Measurements from ENCODE around the gene INTS2. TPM values are rescaled to one million over a fixed set of nuclear protein-coding genes. Genes with fewer than 3 reads are reported as not detected.

INTS2 gene
- total RNA-seq, 4 donors from 2014 or later: 3.3 to 12.0 (median 6.1) TPM

- intact Hi-C loops (cut with DNase I; ENCODE audit: low total_unique reads): no loop called here
- Histone ChIP-seq H3K4me1 (no peaks in the 10 kb centered on the region), H3K36me3 (no peaks in the 10 kb centered on the region), H3K27me3 (no peaks in the 10 kb centered on the region), H3K27ac (no peak overlapping the region), H3K9me3 (no peaks in the 10 kb centered on the region), H3K4me3 (no peak overlapping the region)
- DNase-seq (no peak), ATAC-seq (no peak)
- in situ Hi-C loops (cut with MboI; ENCODE audit: low sequenced_read_pairs in 4 of 4): no loop called here
- no peak for TF ChIP-seq POLR2A (IDR thresholded peaks at IDR 0.05)
- TF ChIP-seq, protein P1, sequence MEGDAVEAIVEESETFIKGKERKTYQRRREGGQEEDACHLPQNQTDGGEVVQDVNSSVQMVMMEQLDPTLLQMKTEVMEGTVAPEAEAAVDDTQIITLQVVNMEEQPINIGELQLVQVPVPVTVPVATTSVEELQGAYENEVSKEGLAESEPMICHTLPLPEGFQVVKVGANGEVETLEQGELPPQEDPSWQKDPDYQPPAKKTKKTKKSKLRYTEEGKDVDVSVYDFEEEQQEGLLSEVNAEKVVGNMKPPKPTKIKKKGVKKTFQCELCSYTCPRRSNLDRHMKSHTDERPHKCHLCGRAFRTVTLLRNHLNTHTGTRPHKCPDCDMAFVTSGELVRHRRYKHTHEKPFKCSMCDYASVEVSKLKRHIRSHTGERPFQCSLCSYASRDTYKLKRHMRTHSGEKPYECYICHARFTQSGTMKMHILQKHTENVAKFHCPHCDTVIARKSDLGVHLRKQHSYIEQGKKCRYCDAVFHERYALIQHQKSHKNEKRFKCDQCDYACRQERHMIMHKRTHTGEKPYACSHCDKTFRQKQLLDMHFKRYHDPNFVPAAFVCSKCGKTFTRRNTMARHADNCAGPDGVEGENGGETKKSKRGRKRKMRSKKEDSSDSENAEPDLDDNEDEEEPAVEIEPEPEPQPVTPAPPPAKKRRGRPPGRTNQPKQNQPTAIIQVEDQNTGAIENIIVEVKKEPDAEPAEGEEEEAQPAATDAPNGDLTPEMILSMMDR (IDR thresholded peaks at IDR 0.05 in 4 of 5, conservative IDR thresholded peaks at IDR 0.05 in 1 of 5): no peak
These were observed 74.9 kb downstream of the INTS2 start for GRCh38 chr17:61852857-61853256.

DNA sequence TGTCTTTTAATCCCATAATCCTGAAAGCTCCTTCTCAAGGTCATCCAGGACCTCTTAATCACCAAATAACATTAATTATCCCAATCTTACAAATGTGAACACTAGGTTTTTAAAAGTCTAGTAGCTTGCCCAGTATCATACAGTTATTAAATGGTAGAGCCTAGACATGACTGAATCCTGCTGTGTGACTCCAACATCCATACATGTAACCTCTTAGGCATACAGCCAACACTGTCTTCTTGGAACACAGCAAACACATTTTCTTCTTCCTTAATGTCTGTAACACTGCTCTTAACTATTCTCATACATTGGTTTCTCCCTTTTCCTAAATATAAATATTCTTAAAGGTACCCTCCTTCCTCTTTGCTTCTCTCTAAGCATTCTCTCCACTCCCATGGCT, 78.1 kb downstream of the INTS2 start:
- in situ Hi-C loops (cut with MboI; ENCODE audit: low sequenced_read_pairs in 4 of 4) (loop anchor here in 3 of 4 donors (10.0 to 25.0 kb wide), 3 partner anchors 215 to 1137 kb away; no protein-coding TSS in a partner anchor), intact Hi-C loops (cut with DNase I; ENCODE audit: low total_unique reads) (no loop called here)
- H3K36me3 ChIP-seq: no peaks in the 10 kb centered on the region
- H3K4me3 ChIP-seq: no peak overlapping the region
- no peak for TF ChIP-seq POLR2A (IDR thresholded peaks at IDR 0.05)
- TF ChIP-seq, protein P1 (IDR thresholded peaks at IDR 0.05 in 4 of 5, conservative IDR thresholded peaks at IDR 0.05 in 1 of 5): no peak
- H3K4me1 ChIP-seq: no peaks in the 10 kb centered on the region
- no peaks in the 10 kb centered on the region for H3K27me3 ChIP-seq
- no peaks in the 10 kb centered on the region for H3K9me3 ChIP-seq
- no peak overlapping the region for H3K27ac ChIP-seq
- ATAC-seq (no peak), DNase-seq (no peak)

DNA sequence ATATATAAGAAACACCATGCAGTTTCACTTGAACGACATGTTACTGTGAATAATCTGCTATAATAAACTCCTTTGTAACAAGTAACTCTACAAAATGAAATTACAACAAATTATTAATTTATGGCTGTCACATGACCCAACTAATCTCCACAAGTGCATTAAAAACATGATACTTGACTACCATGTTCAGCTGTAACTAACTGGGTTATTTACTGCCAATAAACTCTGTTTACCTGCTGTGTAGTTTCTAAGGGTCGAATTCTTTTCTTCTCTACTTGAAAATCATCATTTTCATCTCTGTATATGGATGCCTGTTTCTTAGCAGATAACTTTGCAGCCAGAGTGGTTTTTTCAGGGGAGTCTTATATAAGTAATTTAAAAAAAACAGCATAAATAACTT, 78.9 kb downstream of the INTS2 start:
- in situ Hi-C loops (cut with MboI; ENCODE audit: low sequenced_read_pairs in 4 of 4) (loop anchor here in 3 of 4 donors (10.0 to 25.0 kb wide), 3 partner anchors 214 to 1137 kb away; no protein-coding TSS in a partner anchor), intact Hi-C loops (cut with DNase I; ENCODE audit: low total_unique reads) (no loop called here)
- ATAC-seq (no peak), DNase-seq (no peak)
- Histone ChIP-seq H3K27me3 (no peaks in the 10 kb centered on the region), H3K4me3 (no peak overlapping the region), H3K9me3 (no peaks in the 10 kb centered on the region), H3K36me3 (no peaks in the 10 kb centered on the region), H3K4me1 (no peaks in the 10 kb centered on the region), H3K27ac (no peak overlapping the region)
- TF ChIP-seq POLR2A (IDR thresholded peaks at IDR 0.05): no peak
- TF ChIP-seq, protein P1 (IDR thresholded peaks at IDR 0.05 in 4 of 5, conservative IDR thresholded peaks at IDR 0.05 in 1 of 5): no peak

DNA sequence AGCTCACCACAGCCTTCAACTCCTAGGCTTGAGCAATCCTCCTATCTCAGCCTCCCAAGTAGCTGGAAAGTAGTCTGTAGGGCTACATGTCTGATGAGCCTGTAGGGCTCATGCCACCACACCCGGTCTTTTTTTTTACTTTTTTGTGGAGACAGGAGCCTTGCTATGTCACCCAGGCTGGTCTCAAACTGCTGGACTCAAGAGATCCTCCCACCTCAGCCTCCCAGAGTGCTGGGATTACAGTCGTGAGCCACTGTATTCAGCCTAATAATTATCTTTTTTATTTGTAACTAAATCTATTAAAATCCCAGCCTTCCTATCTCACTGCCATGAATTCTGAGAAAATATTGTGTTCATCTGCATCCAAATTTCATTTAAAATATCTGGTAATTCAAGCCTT, 79.5 kb downstream of the INTS2 start:
- Histone ChIP-seq H3K9me3 (no peaks in the 10 kb centered on the region), H3K4me1 (no peaks in the 10 kb centered on the region), H3K4me3 (no peak overlapping the region), H3K27ac (no peak overlapping the region), H3K36me3 (no peaks in the 10 kb centered on the region), H3K27me3 (no peaks in the 10 kb centered on the region)
- in situ Hi-C loops (cut with MboI; ENCODE audit: low sequenced_read_pairs in 4 of 4) (loop anchor here in 3 of 4 donors (10.0 to 25.0 kb wide), 3 partner anchors 213 to 1136 kb away; no protein-coding TSS in a partner anchor), intact Hi-C loops (cut with DNase I; ENCODE audit: low total_unique reads) (no loop called here)
- DNase-seq: no peak
- TF ChIP-seq, protein P1 (IDR thresholded peaks at IDR 0.05 in 4 of 5, conservative IDR thresholded peaks at IDR 0.05 in 1 of 5): no peak
- TF ChIP-seq POLR2A (IDR thresholded peaks at IDR 0.05): no peak
- no peak for ATAC-seq

- in situ Hi-C loops (cut with MboI; ENCODE audit: low sequenced_read_pairs in 4 of 4): loop anchor here in 3 of 4 donors (10.0 to 25.0 kb wide), 3 partner anchors 213 to 1135 kb away; no protein-coding TSS in a partner anchor
These were observed 80.1 kb downstream of the INTS2 start for GRCh38 chr17:61847659-61848058.

More at GRCh38 chr17:61847659-61848058, 80.1 kb downstream of the INTS2 start:
- H3K27ac ChIP-seq: no peak overlapping the region
- ATAC-seq (no peak), DNase-seq (no peak)
- no peaks in the 10 kb centered on the region for H3K36me3 ChIP-seq
- TF ChIP-seq, protein P1 (IDR thresholded peaks at IDR 0.05 in 4 of 5, conservative IDR thresholded peaks at IDR 0.05 in 1 of 5): no peak
- no peak overlapping the region for H3K4me3 ChIP-seq
- intact Hi-C loops (cut with DNase I; ENCODE audit: low total_unique reads): no loop called here
- no peaks in the 10 kb centered on the region for H3K4me1 ChIP-seq
- no peaks in the 10 kb centered on the region for H3K27me3 ChIP-seq
- H3K9me3 ChIP-seq: no peaks in the 10 kb centered on the region

Measured in gastrocnemius medialis (tissue), 4 donors.